Measurements from ENCODE around the gene PLEKHA8.
A peak's percentile ranks its signal among the peaks of the same experiment; 100 is the strongest.
"Not testable (repeated sequence)": the region's sequence is repeated elsewhere in the genome, so short reads cannot be mapped to it uniquely, and the experiment has no call there.

Gene PLEKHA8

DNA sequence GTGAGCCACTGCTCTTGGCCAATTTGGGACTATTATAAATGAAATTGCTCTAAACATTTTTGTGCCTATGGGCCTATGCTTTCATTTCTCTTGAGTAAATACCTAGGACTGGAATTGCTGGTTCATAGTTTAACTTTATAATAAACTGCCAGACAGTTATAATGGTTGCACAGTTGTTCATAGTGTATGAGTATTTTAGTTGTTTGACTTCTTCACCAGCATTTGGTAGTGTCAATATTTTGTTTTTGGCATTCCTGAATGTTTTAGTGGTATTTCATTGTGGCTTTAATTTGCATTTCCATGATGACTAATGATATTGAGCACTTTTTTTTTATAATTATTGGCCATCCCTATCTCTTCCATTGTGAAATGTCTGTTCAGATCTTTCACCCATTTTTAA lies 29.5 kb downstream of the PLEKHA8 start:
- TF ChIP-seq, protein P1, sequence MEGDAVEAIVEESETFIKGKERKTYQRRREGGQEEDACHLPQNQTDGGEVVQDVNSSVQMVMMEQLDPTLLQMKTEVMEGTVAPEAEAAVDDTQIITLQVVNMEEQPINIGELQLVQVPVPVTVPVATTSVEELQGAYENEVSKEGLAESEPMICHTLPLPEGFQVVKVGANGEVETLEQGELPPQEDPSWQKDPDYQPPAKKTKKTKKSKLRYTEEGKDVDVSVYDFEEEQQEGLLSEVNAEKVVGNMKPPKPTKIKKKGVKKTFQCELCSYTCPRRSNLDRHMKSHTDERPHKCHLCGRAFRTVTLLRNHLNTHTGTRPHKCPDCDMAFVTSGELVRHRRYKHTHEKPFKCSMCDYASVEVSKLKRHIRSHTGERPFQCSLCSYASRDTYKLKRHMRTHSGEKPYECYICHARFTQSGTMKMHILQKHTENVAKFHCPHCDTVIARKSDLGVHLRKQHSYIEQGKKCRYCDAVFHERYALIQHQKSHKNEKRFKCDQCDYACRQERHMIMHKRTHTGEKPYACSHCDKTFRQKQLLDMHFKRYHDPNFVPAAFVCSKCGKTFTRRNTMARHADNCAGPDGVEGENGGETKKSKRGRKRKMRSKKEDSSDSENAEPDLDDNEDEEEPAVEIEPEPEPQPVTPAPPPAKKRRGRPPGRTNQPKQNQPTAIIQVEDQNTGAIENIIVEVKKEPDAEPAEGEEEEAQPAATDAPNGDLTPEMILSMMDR (IDR thresholded peaks at IDR 0.05; ENCODE audit: insufficient read depth, missing control alignments): no peak
- DNase-seq (ENCODE audit: insufficient read length, low spot score): no peak
- FAIRE-seq: no peak

DNA sequence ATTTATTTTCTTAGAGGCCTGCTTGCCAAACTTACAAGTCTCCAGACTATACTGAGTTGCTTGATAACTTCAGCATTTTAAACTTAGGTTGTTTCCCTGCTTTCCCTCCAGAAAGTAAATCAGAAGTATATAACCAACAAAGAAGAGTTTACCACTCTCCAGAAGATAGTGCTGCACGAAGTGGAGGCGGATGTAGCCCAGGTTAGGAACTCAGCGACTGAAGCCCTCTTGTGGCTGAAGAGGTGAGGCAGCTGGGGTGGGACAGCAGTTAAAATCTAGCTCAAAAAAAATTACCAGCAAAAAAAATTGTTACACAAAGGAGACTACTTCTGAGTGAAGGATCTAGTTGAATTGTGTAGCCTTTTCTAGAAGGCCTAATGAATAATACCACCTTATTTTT lies 33.6 kb downstream of the PLEKHA8 start:
- TF ChIP-seq, protein P1 (IDR thresholded peaks at IDR 0.05; ENCODE audit: insufficient read depth, missing control alignments): peak; percentile 29
- DNase-seq (ENCODE audit: insufficient read length, low spot score); FAIRE-seq: not testable (repeated sequence)

DNA sequence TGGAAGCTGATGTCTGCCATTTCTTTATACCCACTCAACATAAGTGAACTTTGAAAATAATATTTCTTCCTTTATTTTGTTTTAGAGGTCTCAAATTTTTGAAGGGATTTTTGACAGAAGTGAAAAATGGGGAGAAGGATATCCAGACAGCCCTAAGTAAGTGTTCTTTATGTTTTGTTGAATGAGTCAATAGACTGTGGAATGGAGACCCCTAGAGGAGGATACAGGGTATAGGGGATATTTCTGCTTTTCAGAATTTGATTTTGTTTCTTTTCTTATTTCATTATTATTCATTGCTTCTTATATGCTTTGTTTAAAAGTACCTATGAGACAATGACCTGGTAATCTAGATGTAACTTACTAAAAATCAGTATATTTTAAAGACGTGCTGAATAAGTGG lies 34.4 kb downstream of the PLEKHA8 start:
- TF ChIP-seq, protein P1 (IDR thresholded peaks at IDR 0.05; ENCODE audit: insufficient read depth, missing control alignments): peak; percentile 67
- DNase-seq (ENCODE audit: insufficient read length, low spot score) (no peak), FAIRE-seq (no peak)

DNA sequence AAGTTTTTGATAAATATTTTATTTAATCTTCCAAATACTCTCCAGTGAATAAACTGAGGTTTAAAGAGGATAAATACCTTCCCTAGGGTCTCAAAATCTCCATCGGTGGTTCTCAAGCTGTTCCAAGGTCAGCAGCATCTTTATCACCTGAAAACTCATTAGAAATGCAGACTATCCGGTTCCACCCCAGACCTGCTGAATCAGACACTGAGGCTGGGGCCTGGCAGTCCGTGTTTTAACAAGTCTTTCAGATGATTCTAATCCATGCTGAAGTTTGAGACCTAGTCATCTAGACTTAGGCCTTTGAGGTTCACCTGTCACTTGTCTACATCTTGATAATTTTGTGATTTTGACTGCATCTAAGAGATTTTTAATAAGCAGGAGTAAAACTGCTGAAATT lies 37.5 kb downstream of the PLEKHA8 start:
- DNase-seq (ENCODE audit: insufficient read length, low spot score): no peak
- TF ChIP-seq, protein P1 (IDR thresholded peaks at IDR 0.05; ENCODE audit: insufficient read depth, missing control alignments): no peak
- no peak for FAIRE-seq

DNA sequence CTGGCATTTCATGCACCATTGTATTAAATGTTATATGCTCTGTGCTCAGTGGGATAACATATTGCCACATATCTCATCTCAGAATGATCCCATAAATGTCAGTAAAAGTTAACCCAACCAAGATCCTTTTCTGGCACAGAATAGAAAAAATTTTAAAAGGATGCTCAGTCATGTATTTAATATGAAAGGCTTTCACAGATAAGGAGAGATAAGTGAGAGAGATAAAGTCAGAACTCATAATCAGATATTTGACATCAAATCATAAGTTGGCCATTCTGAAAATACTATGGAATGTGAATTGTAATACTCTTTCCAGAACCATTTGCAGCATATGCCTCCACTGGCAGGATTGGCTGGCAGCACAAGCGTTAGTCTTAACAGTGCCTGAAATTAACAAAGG lies 38.5 kb downstream of the PLEKHA8 start:
- TF ChIP-seq, protein P1 (IDR thresholded peaks at IDR 0.05; ENCODE audit: insufficient read depth, missing control alignments): no peak
- DNase-seq (ENCODE audit: insufficient read length, low spot score): no peak
- no peak for FAIRE-seq

DNA sequence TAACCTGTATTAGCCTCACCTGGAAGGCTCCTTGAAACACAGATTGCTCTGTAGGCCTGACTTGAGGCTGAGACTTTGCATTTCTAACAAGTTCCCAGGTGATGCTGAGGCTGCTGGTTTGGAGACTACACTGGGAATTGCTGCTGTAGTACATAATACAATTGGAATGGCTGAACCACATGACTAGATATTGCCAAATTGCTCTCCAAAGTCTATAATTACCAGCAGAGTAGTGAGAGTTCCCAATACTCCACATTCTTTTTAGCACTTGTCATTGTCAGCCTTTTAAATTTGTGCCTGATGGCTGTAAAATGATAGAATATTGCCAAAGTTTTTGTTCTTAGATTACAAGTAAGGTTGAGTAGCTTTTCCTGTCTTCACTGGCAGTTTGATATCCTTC lies 39.9 kb downstream of the PLEKHA8 start:
- FAIRE-seq: no peak
- TF ChIP-seq, protein P1 (IDR thresholded peaks at IDR 0.05; ENCODE audit: insufficient read depth, missing control alignments): no peak
- no peak for DNase-seq (ENCODE audit: insufficient read length, low spot score)

DNA sequence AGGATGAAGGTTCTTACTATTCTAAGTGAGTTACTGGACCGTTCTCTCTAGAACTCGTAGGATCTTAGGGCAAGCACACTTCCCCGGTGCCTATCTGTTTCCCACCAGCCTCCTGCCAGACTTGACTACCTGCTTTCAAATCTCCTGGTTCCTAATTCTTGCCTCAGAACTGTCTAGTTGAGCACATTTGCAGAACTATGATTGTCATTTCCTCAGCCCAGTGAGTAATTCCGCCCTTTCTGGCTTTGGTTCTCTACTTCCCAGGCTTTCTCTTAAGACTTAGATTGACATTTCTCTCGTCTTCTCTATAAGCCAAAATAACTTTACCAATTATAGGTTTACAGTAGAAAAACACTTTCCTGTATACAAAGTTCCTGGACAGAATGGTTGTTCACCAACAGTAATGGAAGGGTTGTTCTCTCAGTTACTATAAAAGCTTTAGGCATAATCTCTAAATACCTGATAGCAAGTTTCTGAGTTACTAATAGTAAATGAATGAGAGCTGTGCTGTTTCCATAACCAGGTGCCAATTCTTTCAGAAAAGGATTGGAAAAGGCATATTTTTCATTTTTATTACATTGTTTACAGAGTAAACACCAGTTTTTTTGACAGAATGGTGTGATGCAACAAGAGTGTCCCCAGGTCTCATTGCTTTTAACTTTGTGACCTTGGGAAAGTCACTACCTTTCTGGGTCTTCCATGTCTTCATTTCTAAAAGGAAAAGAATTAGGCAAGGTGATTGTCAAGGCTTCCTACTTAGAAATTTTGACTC lies 41.1 kb downstream of the PLEKHA8 start:
- TF ChIP-seq, protein P1 (IDR thresholded peaks at IDR 0.05; ENCODE audit: insufficient read depth, missing control alignments): no peak
- FAIRE-seq: no peak
- no peak for DNase-seq (ENCODE audit: insufficient read length, low spot score)

Data from D721Med (cell line).